Measurements from ENCODE around the gene EFTUD2. TPM values are rescaled to one million over a fixed set of nuclear protein-coding genes. Genes with fewer than 3 reads are reported as not detected.
A peak's percentile ranks its signal among the peaks of the same experiment; 100 is the strongest.

Gene EFTUD2
- total and polyA plus RNA-seq, 9 of the 15 experiments (the other 6 are each of a cell fraction or from before 2014, with no cell fraction given): 65.8 to 362 (median 218) TPM

DNA sequence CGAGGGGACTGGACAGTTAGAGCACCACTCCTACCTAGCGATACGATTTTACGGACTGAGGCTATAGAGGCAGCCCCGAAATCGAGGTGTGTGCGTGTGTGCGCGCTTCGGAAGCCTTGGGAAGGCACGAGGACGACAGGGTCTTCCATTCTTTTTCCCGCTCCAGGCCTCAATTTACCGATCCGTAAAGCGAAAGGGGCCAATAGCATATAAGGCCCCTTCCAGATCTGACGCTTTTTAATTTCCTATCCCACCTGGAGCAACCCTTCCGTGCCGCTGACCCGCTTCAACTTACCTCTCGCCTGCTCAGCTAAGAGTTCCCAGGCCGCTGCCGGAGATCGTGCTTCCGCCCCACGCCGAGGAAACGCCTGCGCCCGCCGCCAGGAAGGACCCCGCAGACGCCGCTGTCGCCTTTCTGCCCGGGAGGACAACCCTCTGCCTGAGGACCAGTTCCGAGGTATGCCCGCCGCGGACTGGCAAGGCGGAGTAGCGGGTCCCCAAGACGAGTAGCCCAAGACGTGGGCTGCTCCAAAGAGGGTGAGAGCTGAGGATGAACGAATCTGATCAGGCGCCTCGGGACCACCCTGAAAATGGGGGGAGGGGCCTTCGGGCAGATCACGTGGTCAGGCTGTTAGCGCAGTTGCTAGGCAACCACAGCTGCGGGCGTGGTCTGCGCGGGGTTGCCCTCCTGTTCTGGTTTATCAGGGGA lies at the start of gene EFTUD2 (continued):
- TF ChIP-seq, protein P1, sequence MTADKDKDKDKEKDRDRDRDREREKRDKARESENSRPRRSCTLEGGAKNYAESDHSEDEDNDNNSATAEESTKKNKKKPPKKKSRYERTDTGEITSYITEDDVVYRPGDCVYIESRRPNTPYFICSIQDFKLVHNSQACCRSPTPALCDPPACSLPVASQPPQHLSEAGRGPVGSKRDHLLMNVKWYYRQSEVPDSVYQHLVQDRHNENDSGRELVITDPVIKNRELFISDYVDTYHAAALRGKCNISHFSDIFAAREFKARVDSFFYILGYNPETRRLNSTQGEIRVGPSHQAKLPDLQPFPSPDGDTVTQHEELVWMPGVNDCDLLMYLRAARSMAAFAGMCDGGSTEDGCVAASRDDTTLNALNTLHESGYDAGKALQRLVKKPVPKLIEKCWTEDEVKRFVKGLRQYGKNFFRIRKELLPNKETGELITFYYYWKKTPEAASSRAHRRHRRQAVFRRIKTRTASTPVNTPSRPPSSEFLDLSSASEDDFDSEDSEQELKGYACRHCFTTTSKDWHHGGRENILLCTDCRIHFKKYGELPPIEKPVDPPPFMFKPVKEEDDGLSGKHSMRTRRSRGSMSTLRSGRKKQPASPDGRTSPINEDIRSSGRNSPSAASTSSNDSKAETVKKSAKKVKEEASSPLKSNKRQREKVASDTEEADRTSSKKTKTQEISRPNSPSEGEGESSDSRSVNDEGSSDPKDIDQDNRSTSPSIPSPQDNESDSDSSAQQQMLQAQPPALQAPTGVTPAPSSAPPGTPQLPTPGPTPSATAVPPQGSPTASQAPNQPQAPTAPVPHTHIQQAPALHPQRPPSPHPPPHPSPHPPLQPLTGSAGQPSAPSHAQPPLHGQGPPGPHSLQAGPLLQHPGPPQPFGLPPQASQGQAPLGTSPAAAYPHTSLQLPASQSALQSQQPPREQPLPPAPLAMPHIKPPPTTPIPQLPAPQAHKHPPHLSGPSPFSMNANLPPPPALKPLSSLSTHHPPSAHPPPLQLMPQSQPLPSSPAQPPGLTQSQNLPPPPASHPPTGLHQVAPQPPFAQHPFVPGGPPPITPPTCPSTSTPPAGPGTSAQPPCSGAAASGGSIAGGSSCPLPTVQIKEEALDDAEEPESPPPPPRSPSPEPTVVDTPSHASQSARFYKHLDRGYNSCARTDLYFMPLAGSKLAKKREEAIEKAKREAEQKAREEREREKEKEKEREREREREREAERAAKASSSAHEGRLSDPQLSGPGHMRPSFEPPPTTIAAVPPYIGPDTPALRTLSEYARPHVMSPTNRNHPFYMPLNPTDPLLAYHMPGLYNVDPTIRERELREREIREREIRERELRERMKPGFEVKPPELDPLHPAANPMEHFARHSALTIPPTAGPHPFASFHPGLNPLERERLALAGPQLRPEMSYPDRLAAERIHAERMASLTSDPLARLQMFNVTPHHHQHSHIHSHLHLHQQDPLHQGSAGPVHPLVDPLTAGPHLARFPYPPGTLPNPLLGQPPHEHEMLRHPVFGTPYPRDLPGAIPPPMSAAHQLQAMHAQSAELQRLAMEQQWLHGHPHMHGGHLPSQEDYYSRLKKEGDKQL (CRISPR knock-in tag; IDR thresholded peaks at IDR 0.05; ENCODE audit: borderline replicate concordance): no peak
- TF ChIP-seq MCM3 (IDR thresholded peaks at IDR 0.05): no peak
- no peak for TF ChIP-seq MCM2 (IDR thresholded peaks at IDR 0.05; ENCODE audit: low read depth)
- TF ChIP-seq SMAD1 (IDR thresholded peaks at IDR 0.05; ENCODE audit: low read depth, low read length, partially characterized antibody): no peak
- TF ChIP-seq, protein P2, sequence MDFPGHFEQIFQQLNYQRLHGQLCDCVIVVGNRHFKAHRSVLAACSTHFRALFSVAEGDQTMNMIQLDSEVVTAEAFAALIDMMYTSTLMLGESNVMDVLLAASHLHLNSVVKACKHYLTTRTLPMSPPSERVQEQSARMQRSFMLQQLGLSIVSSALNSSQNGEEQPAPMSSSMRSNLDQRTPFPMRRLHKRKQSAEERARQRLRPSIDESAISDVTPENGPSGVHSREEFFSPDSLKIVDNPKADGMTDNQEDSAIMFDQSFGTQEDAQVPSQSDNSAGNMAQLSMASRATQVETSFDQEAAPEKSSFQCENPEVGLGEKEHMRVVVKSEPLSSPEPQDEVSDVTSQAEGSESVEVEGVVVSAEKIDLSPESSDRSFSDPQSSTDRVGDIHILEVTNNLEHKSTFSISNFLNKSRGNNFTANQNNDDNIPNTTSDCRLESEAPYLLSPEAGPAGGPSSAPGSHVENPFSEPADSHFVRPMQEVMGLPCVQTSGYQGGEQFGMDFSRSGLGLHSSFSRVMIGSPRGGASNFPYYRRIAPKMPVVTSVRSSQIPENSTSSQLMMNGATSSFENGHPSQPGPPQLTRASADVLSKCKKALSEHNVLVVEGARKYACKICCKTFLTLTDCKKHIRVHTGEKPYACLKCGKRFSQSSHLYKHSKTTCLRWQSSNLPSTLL (IDR thresholded peaks at IDR 0.05): no peak
- peak; percentile 12 for TF ChIP-seq PCBP1 (IDR thresholded peaks at IDR 0.05; ENCODE audit: low read depth, low read length, poor library complexity, severe bottlenecking)
- 0 out of 2 replicates have a peak, but pooled peaks have one; percentile 25 for TF ChIP-seq ZNF584 (CRISPR knock-in tag; IDR thresholded peaks at IDR 0.05; ENCODE audit: low read depth)
- no peak; the same call in 1 of the 2 replicates for TF ChIP-seq CC2D1A (IDR thresholded peaks at IDR 0.05)
- peak; percentile 76 for TF ChIP-seq TAF9B (IDR thresholded peaks at IDR 0.05; ENCODE audit: partially characterized antibody)
- TF ChIP-seq ZNF778 (CRISPR knock-in tag; IDR thresholded peaks at IDR 0.05): no peak
- TF ChIP-seq STAT5A (IDR thresholded peaks at IDR 0.05; ENCODE audit: borderline replicate concordance, low read length): no peak
- TF ChIP-seq POLR2AphosphoS5 (IDR thresholded peaks at IDR 0.05; ENCODE audit: control insufficient read depth, insufficient read depth, low read depth, low read length): peak; percentile 93
- TF ChIP-seq SUPT5H (IDR thresholded peaks at IDR 0.05): peak; percentile 91
- TF ChIP-seq, protein P3, sequence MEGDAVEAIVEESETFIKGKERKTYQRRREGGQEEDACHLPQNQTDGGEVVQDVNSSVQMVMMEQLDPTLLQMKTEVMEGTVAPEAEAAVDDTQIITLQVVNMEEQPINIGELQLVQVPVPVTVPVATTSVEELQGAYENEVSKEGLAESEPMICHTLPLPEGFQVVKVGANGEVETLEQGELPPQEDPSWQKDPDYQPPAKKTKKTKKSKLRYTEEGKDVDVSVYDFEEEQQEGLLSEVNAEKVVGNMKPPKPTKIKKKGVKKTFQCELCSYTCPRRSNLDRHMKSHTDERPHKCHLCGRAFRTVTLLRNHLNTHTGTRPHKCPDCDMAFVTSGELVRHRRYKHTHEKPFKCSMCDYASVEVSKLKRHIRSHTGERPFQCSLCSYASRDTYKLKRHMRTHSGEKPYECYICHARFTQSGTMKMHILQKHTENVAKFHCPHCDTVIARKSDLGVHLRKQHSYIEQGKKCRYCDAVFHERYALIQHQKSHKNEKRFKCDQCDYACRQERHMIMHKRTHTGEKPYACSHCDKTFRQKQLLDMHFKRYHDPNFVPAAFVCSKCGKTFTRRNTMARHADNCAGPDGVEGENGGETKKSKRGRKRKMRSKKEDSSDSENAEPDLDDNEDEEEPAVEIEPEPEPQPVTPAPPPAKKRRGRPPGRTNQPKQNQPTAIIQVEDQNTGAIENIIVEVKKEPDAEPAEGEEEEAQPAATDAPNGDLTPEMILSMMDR (IDR thresholded peaks at IDR 0.05 in 2 of 3, conservative IDR thresholded peaks at IDR 0.05 in 1 of 3; ENCODE audit: insufficient read depth in 2 of 3, low read depth in 1 of 3, low read length in 3 of 3): no peak
- TF ChIP-seq, protein P4, sequence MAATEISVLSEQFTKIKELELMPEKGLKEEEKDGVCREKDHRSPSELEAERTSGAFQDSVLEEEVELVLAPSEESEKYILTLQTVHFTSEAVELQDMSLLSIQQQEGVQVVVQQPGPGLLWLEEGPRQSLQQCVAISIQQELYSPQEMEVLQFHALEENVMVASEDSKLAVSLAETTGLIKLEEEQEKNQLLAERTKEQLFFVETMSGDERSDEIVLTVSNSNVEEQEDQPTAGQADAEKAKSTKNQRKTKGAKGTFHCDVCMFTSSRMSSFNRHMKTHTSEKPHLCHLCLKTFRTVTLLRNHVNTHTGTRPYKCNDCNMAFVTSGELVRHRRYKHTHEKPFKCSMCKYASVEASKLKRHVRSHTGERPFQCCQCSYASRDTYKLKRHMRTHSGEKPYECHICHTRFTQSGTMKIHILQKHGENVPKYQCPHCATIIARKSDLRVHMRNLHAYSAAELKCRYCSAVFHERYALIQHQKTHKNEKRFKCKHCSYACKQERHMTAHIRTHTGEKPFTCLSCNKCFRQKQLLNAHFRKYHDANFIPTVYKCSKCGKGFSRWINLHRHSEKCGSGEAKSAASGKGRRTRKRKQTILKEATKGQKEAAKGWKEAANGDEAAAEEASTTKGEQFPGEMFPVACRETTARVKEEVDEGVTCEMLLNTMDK (IDR thresholded peaks at IDR 0.05; ENCODE audit: borderline replicate concordance, insufficient read depth, low read depth, low read length, poor library complexity, severe bottlenecking): no peak
- TF ChIP-seq BRD4 (IDR thresholded peaks at IDR 0.05): no peak

Data from K562 (cell line).